HCT116 (cell line): ENCODE measurements around the gene MN1.

Source experiments
- CEBPB ChIP-seq: IDR thresholded peaks from 2 replicates; pipeline ENCODE4 v1.6.1; 2012; ENCODE audit warnings: low read depth
- EZH2 ChIP-seq: fragments of 200-600 bp; sonication (generic); IDR thresholded peaks from 2 replicates; pipeline ENCODE4 v1.6.1; 2017; ENCODE audit warnings: antibody characterized with exemption, mixed run types
- EZH2phosphoT487 ChIP-seq: fragments of 200-600 bp; IDR thresholded peaks from 2 replicates; pipeline ENCODE4 v1.6.1; 2018; ENCODE audit warnings: antibody characterized with exemption, borderline replicate concordance
- POLR2A ChIP-seq: IDR thresholded peaks from 2 replicates; pipeline ENCODE4 v1.7.0; 2011; ENCODE audit warnings: borderline replicate concordance; ENCODE audit not compliant: insufficient read depth, insufficient read length; ENCODE audit errors: extremely low read depth
- POLR2AphosphoS5 ChIP-seq: IDR thresholded peaks from 2 replicates; pipeline ENCODE4 v1.6.1; 2011; ENCODE audit warnings: mild to moderate bottlenecking, low read depth, low read length, moderate library complexity
- SP1 ChIP-seq: IDR thresholded peaks from 2 replicates; pipeline ENCODE4 v1.6.1; 2012; ENCODE audit warnings: low read depth
- SRF ChIP-seq: IDR thresholded peaks from 2 replicates; pipeline ENCODE4 v1.6.1; 2012; ENCODE audit warnings: low read depth
- YY1 ChIP-seq: IDR thresholded peaks from 2 replicates; pipeline ENCODE4 v1.6.1; 2011; ENCODE audit warnings: low read length, low read depth, moderate library complexity, mild to moderate bottlenecking; ENCODE audit not compliant: insufficient replicate concordance; ENCODE audit errors: extremely low read depth
- ZNF274 ChIP-seq: fragments of 200-500 bp; sonication (Bioruptor generic); IDR thresholded peaks from 2 replicates; pipeline ENCODE4 v1.6.1; 2014; ENCODE audit warnings: mild to moderate bottlenecking, low read depth, low read length, inconsistent platforms
- TF ChIP-seq, protein P1 (sequence below): IDR thresholded peaks from 2 replicates; pipeline ENCODE4 v1.6.1; 2012; ENCODE audit warnings: low read depth
- TF ChIP-seq, protein P2 (sequence below), 3 experiments: fragments of 200-600 bp in 1 of 3; sonication (generic) in 1 of 3; IDR thresholded peaks in 2 of 3; conservative IDR thresholded peaks in 1 of 3; 2 replicates each; pipeline ENCODE4 v1.5.1; 2012 to 2017; ENCODE audit warnings: low read depth in 2 of 3, low read length in 2 of 3, antibody characterized with exemption in 1 of 3, borderline replicate concordance in 1 of 3, control low read depth in 1 of 3, mild to moderate bottlenecking in 1 of 3, mixed read lengths in 1 of 3, mixed run types in 1 of 3, moderate library complexity in 1 of 3; ENCODE audit not compliant: insufficient read depth in 1 of 3
- TF ChIP-seq, protein P3 (sequence below): IDR thresholded peaks from 2 replicates; pipeline ENCODE4 v1.6.1; 2012
- TF ChIP-seq, protein P4 (sequence below): IDR thresholded peaks from 2 replicates; pipeline ENCODE4 v1.6.1; 2011; ENCODE audit warnings: mild to moderate bottlenecking, low read length, moderate library complexity; ENCODE audit not compliant: insufficient replicate concordance; ENCODE audit errors: extremely low read depth
- TF ChIP-seq, protein P5 (sequence below): IDR thresholded peaks from 2 replicates; pipeline ENCODE4 v1.6.1; 2012

DNA sequence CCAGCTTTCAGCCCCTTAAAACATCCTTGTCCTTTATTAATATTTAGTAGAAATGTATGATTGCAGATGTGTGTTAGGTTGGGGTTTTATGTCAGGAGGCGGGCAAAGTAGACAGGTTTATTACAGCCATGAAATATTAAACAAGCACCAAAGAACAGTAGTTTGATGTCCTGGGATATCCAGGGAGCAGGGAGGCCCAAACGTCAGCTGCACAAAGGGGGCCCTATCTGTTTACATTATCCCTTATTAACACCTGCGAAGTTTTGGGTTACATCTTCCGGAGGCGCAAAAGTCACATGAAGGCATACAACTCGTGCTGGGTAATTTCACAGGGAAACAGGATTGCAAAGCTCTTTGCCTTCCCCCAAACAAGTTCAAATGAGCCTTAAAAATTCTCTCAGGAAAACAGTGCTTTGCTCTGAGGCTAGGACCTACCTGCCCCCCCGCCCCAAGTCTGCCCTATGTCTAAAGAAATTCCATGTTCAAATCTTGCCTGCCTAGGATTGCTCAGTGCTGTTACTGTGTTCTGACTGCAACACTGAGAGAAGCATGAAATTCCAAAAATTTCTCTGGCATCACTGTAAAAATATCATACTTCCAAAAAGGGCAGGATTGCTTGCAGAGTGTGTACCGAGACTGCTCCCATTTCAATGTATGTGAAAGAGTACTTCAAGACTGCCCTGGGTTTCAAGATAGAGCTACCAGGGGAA, 8.9 kb downstream of the MN1 start:
- TF ChIP-seq, protein P1, sequence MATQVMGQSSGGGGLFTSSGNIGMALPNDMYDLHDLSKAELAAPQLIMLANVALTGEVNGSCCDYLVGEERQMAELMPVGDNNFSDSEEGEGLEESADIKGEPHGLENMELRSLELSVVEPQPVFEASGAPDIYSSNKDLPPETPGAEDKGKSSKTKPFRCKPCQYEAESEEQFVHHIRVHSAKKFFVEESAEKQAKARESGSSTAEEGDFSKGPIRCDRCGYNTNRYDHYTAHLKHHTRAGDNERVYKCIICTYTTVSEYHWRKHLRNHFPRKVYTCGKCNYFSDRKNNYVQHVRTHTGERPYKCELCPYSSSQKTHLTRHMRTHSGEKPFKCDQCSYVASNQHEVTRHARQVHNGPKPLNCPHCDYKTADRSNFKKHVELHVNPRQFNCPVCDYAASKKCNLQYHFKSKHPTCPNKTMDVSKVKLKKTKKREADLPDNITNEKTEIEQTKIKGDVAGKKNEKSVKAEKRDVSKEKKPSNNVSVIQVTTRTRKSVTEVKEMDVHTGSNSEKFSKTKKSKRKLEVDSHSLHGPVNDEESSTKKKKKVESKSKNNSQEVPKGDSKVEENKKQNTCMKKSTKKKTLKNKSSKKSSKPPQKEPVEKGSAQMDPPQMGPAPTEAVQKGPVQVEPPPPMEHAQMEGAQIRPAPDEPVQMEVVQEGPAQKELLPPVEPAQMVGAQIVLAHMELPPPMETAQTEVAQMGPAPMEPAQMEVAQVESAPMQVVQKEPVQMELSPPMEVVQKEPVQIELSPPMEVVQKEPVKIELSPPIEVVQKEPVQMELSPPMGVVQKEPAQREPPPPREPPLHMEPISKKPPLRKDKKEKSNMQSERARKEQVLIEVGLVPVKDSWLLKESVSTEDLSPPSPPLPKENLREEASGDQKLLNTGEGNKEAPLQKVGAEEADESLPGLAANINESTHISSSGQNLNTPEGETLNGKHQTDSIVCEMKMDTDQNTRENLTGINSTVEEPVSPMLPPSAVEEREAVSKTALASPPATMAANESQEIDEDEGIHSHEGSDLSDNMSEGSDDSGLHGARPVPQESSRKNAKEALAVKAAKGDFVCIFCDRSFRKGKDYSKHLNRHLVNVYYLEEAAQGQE = no peak
- TF ChIP-seq, protein P2, sequence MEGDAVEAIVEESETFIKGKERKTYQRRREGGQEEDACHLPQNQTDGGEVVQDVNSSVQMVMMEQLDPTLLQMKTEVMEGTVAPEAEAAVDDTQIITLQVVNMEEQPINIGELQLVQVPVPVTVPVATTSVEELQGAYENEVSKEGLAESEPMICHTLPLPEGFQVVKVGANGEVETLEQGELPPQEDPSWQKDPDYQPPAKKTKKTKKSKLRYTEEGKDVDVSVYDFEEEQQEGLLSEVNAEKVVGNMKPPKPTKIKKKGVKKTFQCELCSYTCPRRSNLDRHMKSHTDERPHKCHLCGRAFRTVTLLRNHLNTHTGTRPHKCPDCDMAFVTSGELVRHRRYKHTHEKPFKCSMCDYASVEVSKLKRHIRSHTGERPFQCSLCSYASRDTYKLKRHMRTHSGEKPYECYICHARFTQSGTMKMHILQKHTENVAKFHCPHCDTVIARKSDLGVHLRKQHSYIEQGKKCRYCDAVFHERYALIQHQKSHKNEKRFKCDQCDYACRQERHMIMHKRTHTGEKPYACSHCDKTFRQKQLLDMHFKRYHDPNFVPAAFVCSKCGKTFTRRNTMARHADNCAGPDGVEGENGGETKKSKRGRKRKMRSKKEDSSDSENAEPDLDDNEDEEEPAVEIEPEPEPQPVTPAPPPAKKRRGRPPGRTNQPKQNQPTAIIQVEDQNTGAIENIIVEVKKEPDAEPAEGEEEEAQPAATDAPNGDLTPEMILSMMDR (IDR thresholded peaks at IDR 0.05 in 2 of 3, conservative IDR thresholded peaks at IDR 0.05 in 1 of 3; ENCODE audit: borderline replicate concordance in 1 of 3, insufficient read depth in 1 of 3, low read depth in 2 of 3, low read length in 2 of 3) = no peak
- no peak for TF ChIP-seq EZH2
- TF ChIP-seq YY1 = no peak
- TF ChIP-seq POLR2AphosphoS5 = no peak
- TF ChIP-seq SRF = no peak
- TF ChIP-seq SP1 = no peak
- TF ChIP-seq, protein P3, sequence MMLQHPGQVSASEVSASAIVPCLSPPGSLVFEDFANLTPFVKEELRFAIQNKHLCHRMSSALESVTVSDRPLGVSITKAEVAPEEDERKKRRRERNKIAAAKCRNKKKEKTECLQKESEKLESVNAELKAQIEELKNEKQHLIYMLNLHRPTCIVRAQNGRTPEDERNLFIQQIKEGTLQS = no peak
- TF ChIP-seq, protein P4, sequence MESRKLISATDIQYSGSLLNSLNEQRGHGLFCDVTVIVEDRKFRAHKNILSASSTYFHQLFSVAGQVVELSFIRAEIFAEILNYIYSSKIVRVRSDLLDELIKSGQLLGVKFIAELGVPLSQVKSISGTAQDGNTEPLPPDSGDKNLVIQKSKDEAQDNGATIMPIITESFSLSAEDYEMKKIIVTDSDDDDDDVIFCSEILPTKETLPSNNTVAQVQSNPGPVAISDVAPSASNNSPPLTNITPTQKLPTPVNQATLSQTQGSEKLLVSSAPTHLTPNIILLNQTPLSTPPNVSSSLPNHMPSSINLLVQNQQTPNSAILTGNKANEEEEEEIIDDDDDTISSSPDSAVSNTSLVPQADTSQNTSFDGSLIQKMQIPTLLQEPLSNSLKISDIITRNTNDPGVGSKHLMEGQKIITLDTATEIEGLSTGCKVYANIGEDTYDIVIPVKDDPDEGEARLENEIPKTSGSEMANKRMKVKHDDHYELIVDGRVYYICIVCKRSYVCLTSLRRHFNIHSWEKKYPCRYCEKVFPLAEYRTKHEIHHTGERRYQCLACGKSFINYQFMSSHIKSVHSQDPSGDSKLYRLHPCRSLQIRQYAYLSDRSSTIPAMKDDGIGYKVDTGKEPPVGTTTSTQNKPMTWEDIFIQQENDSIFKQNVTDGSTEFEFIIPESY = no peak
- no peak for TF ChIP-seq POLR2A
- no peak for TF ChIP-seq CEBPB
- TF ChIP-seq, protein P5, sequence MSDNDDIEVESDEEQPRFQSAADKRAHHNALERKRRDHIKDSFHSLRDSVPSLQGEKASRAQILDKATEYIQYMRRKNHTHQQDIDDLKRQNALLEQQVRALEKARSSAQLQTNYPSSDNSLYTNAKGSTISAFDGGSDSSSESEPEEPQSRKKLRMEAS = no peak
- no peak for TF ChIP-seq EZH2phosphoT487
- no peak for TF ChIP-seq ZNF274
